Panc1 (cell line): Measurements from ENCODE around the gene PTPN23. TPM values are rescaled to one million over a fixed set of nuclear protein-coding genes. Genes with fewer than 3 reads are reported as not detected.

ENCODE experiments used
- ATAC-seq: fragments of 200-7000 bp; cut with Tn5 transposase; 2 replicates; pipeline ENCODE4 v1.9.1; 2020; ENCODE audit warnings: mild to moderate bottlenecking, moderate library complexity
- BruUV-seq: library from RNA; stranded (reverse); fragments of 400-500 nt; replicated peaks from 2 replicates; lab custom pipeline; 2021; lab: Mats Ljungman, UMichigan
- CTCF ChIA-PET: fragments of 300-600 bp; sonication (Branson Sonifier 250); formaldehyde crosslinking; loops from one replicate; lab custom pipeline; 2022; ENCODE audit warnings: antibody characterized with exemption; lab: Charles Lee
- POLR2A ChIA-PET: fragments of 300-600 bp; sonication (Branson Sonifier 250); formaldehyde crosslinking; loops from one replicate; lab custom pipeline; 2022; ENCODE audit warnings: antibody characterized with exemption; lab: Charles Lee
- DNase-seq: peaks from one replicate; pipeline ENCODE4 v3.0.0-alpha.2; 2010; ENCODE audit warnings: low read depth, low spot score
- H3K27ac ChIP-seq: 2 replicates; pipeline ENCODE4 v1.5.1; 2011; ENCODE audit warnings: mild to moderate bottlenecking, low read length, inconsistent platforms
- H3K27me3 ChIP-seq: fragments of 200-500 bp; sonication (Bioruptor generic); 2 replicates; pipeline ENCODE4 v1.6.0; 2014; ENCODE audit warnings: low read length, inconsistent platforms; ENCODE audit not compliant: control insufficient read depth, insufficient read depth
- H3K36me3 ChIP-seq: fragments of 200-500 bp; sonication (Bioruptor generic); 2 replicates; pipeline ENCODE4 v1.5.1; 2014; ENCODE audit warnings: inconsistent platforms, mild to moderate bottlenecking, low read length, moderate library complexity; ENCODE audit not compliant: control insufficient read depth, insufficient read depth
- H3K4me1 ChIP-seq: 2 replicates; pipeline ENCODE4 v1.5.1; 2011; ENCODE audit warnings: inconsistent platforms, mild to moderate bottlenecking, low read length, moderate library complexity; ENCODE audit not compliant: control insufficient read depth, insufficient read depth
- H3K4me3 ChIP-seq, 2 experiments: 2 replicates each; pipeline ENCODE4 v1.5.1; 2011 to 2012; ENCODE audit warnings: low read depth in 2 of 2, low read length in 2 of 2, mild to moderate bottlenecking in 2 of 2, inconsistent platforms in 1 of 2, moderate library complexity in 1 of 2
- H3K9me3 ChIP-seq: fragments of 200-500 bp; sonication (Bioruptor generic); 2 replicates; pipeline ENCODE4 v1.5.1; 2014; ENCODE audit warnings: low read depth, mild to moderate bottlenecking, inconsistent platforms, low read length, moderate library complexity; ENCODE audit not compliant: control insufficient read depth, insufficient read depth
- POLR2AphosphoS5 ChIP-seq: IDR thresholded peaks from 2 replicates; pipeline ENCODE4 v1.6.1; 2012; ENCODE audit warnings: mild to moderate bottlenecking, low read depth, low read length, moderate library complexity
- SIN3A ChIP-seq: IDR thresholded peaks from 2 replicates; pipeline ENCODE4 v1.6.1; 2012; ENCODE audit warnings: low read depth, mild to moderate bottlenecking, low read length, moderate library complexity, borderline replicate concordance; ENCODE audit not compliant: insufficient read depth
- TCF7L2 ChIP-seq: IDR thresholded peaks from 2 replicates; pipeline ENCODE4 v1.6.1; 2011; ENCODE audit warnings: mild to moderate bottlenecking, low read depth, low read length, inconsistent platforms
- in situ Hi-C: cut with HindIII; loops from 2 replicates; pipeline ENCODE4 v1.10.0; 2016; ENCODE audit warnings: low sequenced_read_pairs, low pct_unique_long_range_greater_than_20kb
- intact Hi-C: fragments of 100-400 bp; cut with micrococcal nuclease; formaldehyde crosslinking; loops from one replicate; pipeline ENCODE4 v1.10.0; 2022; ENCODE audit not compliant: unreplicated experiment
- total RNA-seq: library from RNA; stranded (reverse); gene quantifications from one replicate; pipeline ENCODE4 v1.2.1, GENCODE V29; 2021; ENCODE audit not compliant: unreplicated experiment
- TF ChIP-seq, protein P1 (sequence below), 2 experiments: IDR thresholded peaks; 2 replicates each; pipeline ENCODE4 v1.6.1; 2011 to 2012; ENCODE audit warnings: low read depth in 2 of 2, control low read depth in 1 of 2, low read length in 1 of 2, mild to moderate bottlenecking in 1 of 2, moderate library complexity in 1 of 2; ENCODE audit not compliant: insufficient read depth in 1 of 2
- TF ChIP-seq, protein P2 (sequence below): fragments of 450-650 bp; IDR thresholded peaks from 2 replicates; pipeline ENCODE4 v1.5.1; 2017; ENCODE audit warnings: mild to moderate bottlenecking

Gene PTPN23
- total RNA-seq, 1 experiment from 2014 or later, result 35.7 TPM

DNA sequence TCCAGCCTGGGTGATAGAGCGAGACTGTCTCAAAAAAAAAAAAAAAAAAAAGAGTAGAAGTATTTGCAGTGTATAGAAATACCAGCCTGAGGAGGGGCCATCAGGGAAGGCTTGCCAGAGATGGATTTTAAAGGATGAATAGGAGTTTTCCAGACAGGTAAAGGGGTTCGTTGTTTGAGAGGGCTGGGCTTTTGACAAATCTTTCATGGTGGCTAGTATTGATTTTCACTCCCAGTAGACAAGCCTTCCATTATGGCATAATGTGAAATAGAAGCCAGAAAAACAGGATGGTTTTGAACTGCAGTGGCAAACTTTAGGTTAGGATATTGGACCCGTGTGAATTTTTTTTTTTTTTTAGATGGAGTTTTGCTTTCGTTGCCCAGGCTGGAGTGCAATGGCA, 3.6 kb downstream of the PTPN23 start:
- intact Hi-C loops, result no loop called here
- Histone ChIP-seq H3K4me1 (peaks cover 6% of the 10 kb centered on the region; the same call in 1 of the 2 replicates), H3K36me3 (no peaks in the 10 kb centered on the region; the same call in 1 of the 2 replicates), H3K27ac (no peak overlapping the region), H3K27me3 (no peaks in the 10 kb centered on the region), H3K4me3 (no peak overlapping the region), H3K9me3 (no peaks in the 10 kb centered on the region)
- ChIA-PET CTCF (no interaction called here), POLR2A (no interaction called here)
- in situ Hi-C loops, result no loop called here
- DNase-seq, result no peak
- no peak for ATAC-seq
- BruUV-seq, result no TSS peak
- TF ChIP-seq POLR2AphosphoS5 (no peak), SIN3A (no peak), TCF7L2 (no peak)
- TF ChIP-seq, protein P1, sequence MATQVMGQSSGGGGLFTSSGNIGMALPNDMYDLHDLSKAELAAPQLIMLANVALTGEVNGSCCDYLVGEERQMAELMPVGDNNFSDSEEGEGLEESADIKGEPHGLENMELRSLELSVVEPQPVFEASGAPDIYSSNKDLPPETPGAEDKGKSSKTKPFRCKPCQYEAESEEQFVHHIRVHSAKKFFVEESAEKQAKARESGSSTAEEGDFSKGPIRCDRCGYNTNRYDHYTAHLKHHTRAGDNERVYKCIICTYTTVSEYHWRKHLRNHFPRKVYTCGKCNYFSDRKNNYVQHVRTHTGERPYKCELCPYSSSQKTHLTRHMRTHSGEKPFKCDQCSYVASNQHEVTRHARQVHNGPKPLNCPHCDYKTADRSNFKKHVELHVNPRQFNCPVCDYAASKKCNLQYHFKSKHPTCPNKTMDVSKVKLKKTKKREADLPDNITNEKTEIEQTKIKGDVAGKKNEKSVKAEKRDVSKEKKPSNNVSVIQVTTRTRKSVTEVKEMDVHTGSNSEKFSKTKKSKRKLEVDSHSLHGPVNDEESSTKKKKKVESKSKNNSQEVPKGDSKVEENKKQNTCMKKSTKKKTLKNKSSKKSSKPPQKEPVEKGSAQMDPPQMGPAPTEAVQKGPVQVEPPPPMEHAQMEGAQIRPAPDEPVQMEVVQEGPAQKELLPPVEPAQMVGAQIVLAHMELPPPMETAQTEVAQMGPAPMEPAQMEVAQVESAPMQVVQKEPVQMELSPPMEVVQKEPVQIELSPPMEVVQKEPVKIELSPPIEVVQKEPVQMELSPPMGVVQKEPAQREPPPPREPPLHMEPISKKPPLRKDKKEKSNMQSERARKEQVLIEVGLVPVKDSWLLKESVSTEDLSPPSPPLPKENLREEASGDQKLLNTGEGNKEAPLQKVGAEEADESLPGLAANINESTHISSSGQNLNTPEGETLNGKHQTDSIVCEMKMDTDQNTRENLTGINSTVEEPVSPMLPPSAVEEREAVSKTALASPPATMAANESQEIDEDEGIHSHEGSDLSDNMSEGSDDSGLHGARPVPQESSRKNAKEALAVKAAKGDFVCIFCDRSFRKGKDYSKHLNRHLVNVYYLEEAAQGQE (IDR thresholded peaks at IDR 0.05; ENCODE audit: insufficient read depth in 1 of 2, low read depth in 2 of 2, low read length in 1 of 2), result no peak
- TF ChIP-seq, protein P2, sequence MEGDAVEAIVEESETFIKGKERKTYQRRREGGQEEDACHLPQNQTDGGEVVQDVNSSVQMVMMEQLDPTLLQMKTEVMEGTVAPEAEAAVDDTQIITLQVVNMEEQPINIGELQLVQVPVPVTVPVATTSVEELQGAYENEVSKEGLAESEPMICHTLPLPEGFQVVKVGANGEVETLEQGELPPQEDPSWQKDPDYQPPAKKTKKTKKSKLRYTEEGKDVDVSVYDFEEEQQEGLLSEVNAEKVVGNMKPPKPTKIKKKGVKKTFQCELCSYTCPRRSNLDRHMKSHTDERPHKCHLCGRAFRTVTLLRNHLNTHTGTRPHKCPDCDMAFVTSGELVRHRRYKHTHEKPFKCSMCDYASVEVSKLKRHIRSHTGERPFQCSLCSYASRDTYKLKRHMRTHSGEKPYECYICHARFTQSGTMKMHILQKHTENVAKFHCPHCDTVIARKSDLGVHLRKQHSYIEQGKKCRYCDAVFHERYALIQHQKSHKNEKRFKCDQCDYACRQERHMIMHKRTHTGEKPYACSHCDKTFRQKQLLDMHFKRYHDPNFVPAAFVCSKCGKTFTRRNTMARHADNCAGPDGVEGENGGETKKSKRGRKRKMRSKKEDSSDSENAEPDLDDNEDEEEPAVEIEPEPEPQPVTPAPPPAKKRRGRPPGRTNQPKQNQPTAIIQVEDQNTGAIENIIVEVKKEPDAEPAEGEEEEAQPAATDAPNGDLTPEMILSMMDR, result no peak

DNA sequence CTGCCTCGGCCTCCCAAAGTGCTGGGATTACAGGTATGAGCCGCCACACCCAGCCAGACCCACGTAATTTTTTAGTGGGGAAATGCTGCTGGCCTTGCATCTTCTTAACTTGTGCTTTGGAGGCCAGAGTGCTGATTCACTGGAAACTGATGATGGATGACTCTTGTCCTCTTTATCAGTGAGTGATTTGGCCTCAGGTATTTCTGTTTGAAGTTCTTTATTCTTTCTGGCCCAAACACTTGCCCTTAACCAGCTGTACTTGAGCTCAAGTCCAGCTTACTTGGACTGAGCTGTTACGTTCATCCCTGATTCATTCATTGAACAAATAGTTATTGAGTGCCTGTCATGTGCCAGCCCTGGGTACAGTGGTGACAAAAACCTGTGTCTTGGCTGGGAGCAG, 4.2 kb downstream of the PTPN23 start:
- TF ChIP-seq, protein P2, result no peak
- no peak for TF ChIP-seq SIN3A
- no peak overlapping the region for H3K27ac ChIP-seq
- no TSS peak for BruUV-seq
- H3K4me1 ChIP-seq, result peaks cover 3% of the 10 kb centered on the region; the same call in 1 of the 2 replicates
- in situ Hi-C loops (no loop called here), intact Hi-C loops (no loop called here)
- H3K36me3 ChIP-seq, result no peaks in the 10 kb centered on the region; the same call in 1 of the 2 replicates
- no peaks in the 10 kb centered on the region for H3K27me3 ChIP-seq
- H3K9me3 ChIP-seq, result no peaks in the 10 kb centered on the region
- H3K4me3 ChIP-seq, result no peak overlapping the region
- ATAC-seq, result no peak
- CTCF ChIA-PET, result no interaction called here
- DNase-seq, result no peak
- POLR2A ChIA-PET, result interaction anchor here (0.6 kb wide), 1 partner anchor 57 kb away, joined by 6 read pairs; no protein-coding TSS in a partner anchor
